ENCODE measurements around the gene PPBP. TPM values are rescaled to one million over a fixed set of nuclear protein-coding genes. Genes with fewer than 3 reads are reported as not detected.

PPBP gene
- total RNA-seq, 1 experiment from 2014 or later, result not detected

GRCh38 chr4:73948291-73948690 lies 39.7 kb downstream of the PPBP start:
- DNase-seq (ENCODE audit: low read depth), result no peak

GRCh38 chr4:73947239-73947985 lies 40.6 kb downstream of the PPBP start:
- DNase-seq (ENCODE audit: low read depth), result no peak

- DNase-seq (ENCODE audit: low read depth), result no peak
Measured at GRCh38 chr4:73945674-73946449, 42.1 kb downstream of the PPBP start.

GRCh38 chr4:73945140-73945539 lies 42.9 kb downstream of the PPBP start:
- no peak for DNase-seq (ENCODE audit: low read depth)

- no peak for DNase-seq (ENCODE audit: low read depth)
Measured at GRCh38 chr4:73944061-73944875, 43.7 kb downstream of the PPBP start.

- no peak for DNase-seq (ENCODE audit: low read depth)
Measured at GRCh38 chr4:73943555-73943954, 44.4 kb downstream of the PPBP start.

GRCh38 chr4:73936969-73937368 lies 51.0 kb downstream of the PPBP start:
- DNase-seq (ENCODE audit: low read depth), result no peak

Other genes starting within 250 kb of the PPBP start
- 166 and 198 TPM in 2 replicates for gene CXCL8, start 247.6 kb downstream of the PPBP start, total RNA-seq (2014; rRNA removed; shearing (Covaris generic))
- 0.06 TPM in 1 of 2 replicates, not detected in the other for gene CXCL6, start 151.5 kb downstream of the PPBP start, total RNA-seq (2014; rRNA removed; shearing (Covaris generic))
- gene PF4V1, start 134.9 kb downstream of the PPBP start, total RNA-seq (2014; rRNA removed; shearing (Covaris generic)), result not detected in 2 replicates
- gene CXCL1, start 118.8 kb downstream of the PPBP start, total RNA-seq (2014; rRNA removed; shearing (Covaris generic)), result 16.7 and 21.4 TPM in 2 replicates
- gene PF4, start 6.2 kb downstream of the PPBP start, total RNA-seq (2014; rRNA removed; shearing (Covaris generic)), result not detected in 2 replicates
- gene CXCL5, start 10.5 kb upstream of the PPBP start, total RNA-seq (2014; rRNA removed; shearing (Covaris generic)), result 0.77 TPM in 1 of 2 replicates, not detected in the other
- gene CXCL3, start 50.5 kb upstream of the PPBP start, total RNA-seq (2014; rRNA removed; shearing (Covaris generic)), result 0.63 and 1.8 TPM in 2 replicates
- gene CXCL2, start 111.0 kb upstream of the PPBP start, total RNA-seq (2014; rRNA removed; shearing (Covaris generic)), result 1.0 and 1.1 TPM in 2 replicates
- 7.9 and 16.3 TPM in 2 replicates for gene MTHFD2L, start 169.9 kb upstream of the PPBP start, total RNA-seq (2014; rRNA removed; shearing (Covaris generic))

Data from Daoy (cell line).